ENCODE data around the gene USP46.

GRCh38 chr4:52655506-52655905, 3.6 kb downstream of the USP46 start:
- TF ChIP-seq POLR2A (IDR thresholded peaks at IDR 0.05) (no peak), CTCF (IDR thresholded peaks at IDR 0.05) (no peak)
